ENCODE measurements around the gene NFATC2.

NFATC2 gene

GRCh38 chr20:51399006-51399890, 143.3 kb downstream of the NFATC2 start:
- Histone ChIP-seq H3K4me1 (ENCODE audit: insufficient read depth, low read length, poor library complexity, severe bottlenecking) (peaks cover 49% of the 10 kb centered on the region), H3K4me3 (ENCODE audit: low read length, poor library complexity, severe bottlenecking) (no peak overlapping the region), H3K4me2 (ENCODE audit: low read depth, low read length, poor library complexity, severe bottlenecking) (peak overlapping the region; percentile 16)

GRCh38 chr20:51398552-51398951, 144.0 kb downstream of the NFATC2 start:
- Histone ChIP-seq H3K4me3 (ENCODE audit: low read length, poor library complexity, severe bottlenecking) (no peak overlapping the region), H2AFZ (ENCODE audit: low read length) (no peak overlapping the region), H3F3A (ENCODE audit: low read depth) (peaks cover 5% of the 10 kb centered on the region; the same call in 1 of the 2 replicates), H3K4me2 (ENCODE audit: low read depth, low read length, poor library complexity, severe bottlenecking) (no peak overlapping the region), H4K20me1 (ENCODE audit: insufficient read depth, low read length, poor library complexity, severe bottlenecking) (no peaks in the 10 kb centered on the region), H3K9ac (ENCODE audit: low read depth, low read length, poor library complexity, severe bottlenecking) (peak overlapping the region; percentile 9), H3K4me1 (ENCODE audit: insufficient read depth, low read length, poor library complexity, severe bottlenecking) (peaks cover 49% of the 10 kb centered on the region), H3K9me3 (ENCODE audit: insufficient read depth, low read depth, low read length) (no peaks in the 10 kb centered on the region), H3K27me3 (ENCODE audit: insufficient read depth, low read length, poor library complexity, severe bottlenecking) (no peaks in the 10 kb centered on the region), H3K79me2 (ENCODE audit: insufficient read depth, low read length) (peaks cover 8% of the 10 kb centered on the region; the same call in 1 of the 2 replicates), H3K36me3 (ENCODE audit: insufficient read depth, low read length) (peaks cover 23% of the 10 kb centered on the region; the same call in 1 of the 2 replicates), H3K9me2 (replicated peaks; ENCODE audit: low read depth, low read length) (no peaks in the 10 kb centered on the region)
- TF ChIP-seq EZH2phosphoT487 (IDR thresholded peaks at IDR 0.05; ENCODE audit: borderline replicate concordance) (no peak), CTCF (conservative IDR thresholded peaks at IDR 0.05; ENCODE audit: low read length) (no peak)

More at GRCh38 chr20:51399006-51399890, 143.3 kb downstream of the NFATC2 start:
- Histone ChIP-seq H3F3A (ENCODE audit: low read depth) (peaks cover 5% of the 10 kb centered on the region; the same call in 1 of the 2 replicates), H4K20me1 (ENCODE audit: insufficient read depth, low read length, poor library complexity, severe bottlenecking) (no peaks in the 10 kb centered on the region), H3K27me3 (ENCODE audit: insufficient read depth, low read length, poor library complexity, severe bottlenecking) (no peaks in the 10 kb centered on the region), H3K36me3 (ENCODE audit: insufficient read depth, low read length) (peaks cover 19% of the 10 kb centered on the region; the same call in 1 of the 2 replicates), H3K9me3 (ENCODE audit: insufficient read depth, low read depth, low read length) (no peaks in the 10 kb centered on the region), H3K9me2 (replicated peaks; ENCODE audit: low read depth, low read length) (no peaks in the 10 kb centered on the region), H3K79me2 (ENCODE audit: insufficient read depth, low read length) (peaks cover 11% of the 10 kb centered on the region; the same call in 1 of the 2 replicates), H3K9ac (ENCODE audit: low read depth, low read length, poor library complexity, severe bottlenecking) (peak overlapping the region; percentile 9), H2AFZ (ENCODE audit: low read length) (no peak overlapping the region)
- no peak for TF ChIP-seq CTCF (conservative IDR thresholded peaks at IDR 0.05; ENCODE audit: low read length)
- no peak for TF ChIP-seq EZH2phosphoT487 (IDR thresholded peaks at IDR 0.05; ENCODE audit: borderline replicate concordance)

- TF ChIP-seq EZH2phosphoT487 (IDR thresholded peaks at IDR 0.05; ENCODE audit: borderline replicate concordance) = no peak
- TF ChIP-seq CTCF (conservative IDR thresholded peaks at IDR 0.05; ENCODE audit: low read length) = no peak
- Histone ChIP-seq H3F3A (ENCODE audit: low read depth) (peaks cover 5% of the 10 kb centered on the region; the same call in 1 of the 2 replicates), H3K79me2 (ENCODE audit: insufficient read depth, low read length) (peaks cover 8% of the 10 kb centered on the region; the same call in 1 of the 2 replicates), H3K4me3 (ENCODE audit: low read length, poor library complexity, severe bottlenecking) (no peak overlapping the region), H3K9me3 (ENCODE audit: insufficient read depth, low read depth, low read length) (no peaks in the 10 kb centered on the region), H3K27me3 (ENCODE audit: insufficient read depth, low read length, poor library complexity, severe bottlenecking) (no peaks in the 10 kb centered on the region), H3K36me3 (ENCODE audit: insufficient read depth, low read length) (peaks cover 25% of the 10 kb centered on the region; the same call in 1 of the 2 replicates), H3K4me2 (ENCODE audit: low read depth, low read length, poor library complexity, severe bottlenecking) (no peak overlapping the region), H4K20me1 (ENCODE audit: insufficient read depth, low read length, poor library complexity, severe bottlenecking) (no peaks in the 10 kb centered on the region), H3K9me2 (replicated peaks; ENCODE audit: low read depth, low read length) (no peaks in the 10 kb centered on the region), H2AFZ (ENCODE audit: low read length) (no peak overlapping the region), H3K4me1 (ENCODE audit: insufficient read depth, low read length, poor library complexity, severe bottlenecking) (peaks cover 45% of the 10 kb centered on the region), H3K9ac (ENCODE audit: low read depth, low read length, poor library complexity, severe bottlenecking) (no peak overlapping the region)
Measured at GRCh38 chr20:51398083-51398482, 144.4 kb downstream of the NFATC2 start.
